WTC11 (cell line): Measurements from ENCODE around the gene GIPC3.

Experiments
- CREB1 ChIP-seq: sonication (generic); formaldehyde crosslinking; IDR thresholded peaks from 2 replicates; pipeline ENCODE4 v1.8.0; 2023; ENCODE audit warnings: mild to moderate bottlenecking, missing genetic modification reagents
- KAT7 ChIP-seq: sonication (generic); formaldehyde crosslinking; IDR thresholded peaks from 2 replicates; pipeline ENCODE4 v1.8.1; 2023; ENCODE audit warnings: missing genetic modification reagents, mild to moderate bottlenecking, borderline replicate concordance
- TP53 ChIP-seq: sonication (generic); formaldehyde crosslinking; IDR thresholded peaks from 2 replicates; pipeline ENCODE4 v1.8.1; 2023; ENCODE audit warnings: mild to moderate bottlenecking, missing genetic modification reagents
- TF ChIP-seq, protein P1 (sequence below): fragments of 200-600 bp; IDR thresholded peaks from 2 replicates; pipeline ENCODE4 v1.8.0; 2022; ENCODE audit warnings: antibody characterized with exemption

DNA sequence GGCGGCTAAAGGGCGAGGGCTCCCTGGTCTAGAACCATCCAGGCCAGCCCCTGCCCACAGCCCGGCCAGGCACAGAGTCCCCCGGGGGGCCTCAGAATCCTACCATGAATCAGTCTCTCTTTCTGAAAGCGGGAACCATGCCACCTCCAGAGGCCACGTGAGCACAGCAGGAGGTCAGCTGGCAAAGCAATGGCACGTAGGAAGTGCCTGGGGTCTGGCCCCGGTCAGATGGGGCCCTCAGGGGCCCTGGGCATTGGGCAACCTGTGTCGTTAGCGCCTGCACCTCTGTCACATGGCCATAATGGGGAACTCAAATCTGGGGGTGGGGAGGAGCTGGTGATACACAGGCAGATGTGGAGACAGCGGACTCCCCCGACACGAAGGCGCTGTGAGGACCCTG is 36.7 kb upstream of the GIPC3 start:
- TF ChIP-seq, protein P1, sequence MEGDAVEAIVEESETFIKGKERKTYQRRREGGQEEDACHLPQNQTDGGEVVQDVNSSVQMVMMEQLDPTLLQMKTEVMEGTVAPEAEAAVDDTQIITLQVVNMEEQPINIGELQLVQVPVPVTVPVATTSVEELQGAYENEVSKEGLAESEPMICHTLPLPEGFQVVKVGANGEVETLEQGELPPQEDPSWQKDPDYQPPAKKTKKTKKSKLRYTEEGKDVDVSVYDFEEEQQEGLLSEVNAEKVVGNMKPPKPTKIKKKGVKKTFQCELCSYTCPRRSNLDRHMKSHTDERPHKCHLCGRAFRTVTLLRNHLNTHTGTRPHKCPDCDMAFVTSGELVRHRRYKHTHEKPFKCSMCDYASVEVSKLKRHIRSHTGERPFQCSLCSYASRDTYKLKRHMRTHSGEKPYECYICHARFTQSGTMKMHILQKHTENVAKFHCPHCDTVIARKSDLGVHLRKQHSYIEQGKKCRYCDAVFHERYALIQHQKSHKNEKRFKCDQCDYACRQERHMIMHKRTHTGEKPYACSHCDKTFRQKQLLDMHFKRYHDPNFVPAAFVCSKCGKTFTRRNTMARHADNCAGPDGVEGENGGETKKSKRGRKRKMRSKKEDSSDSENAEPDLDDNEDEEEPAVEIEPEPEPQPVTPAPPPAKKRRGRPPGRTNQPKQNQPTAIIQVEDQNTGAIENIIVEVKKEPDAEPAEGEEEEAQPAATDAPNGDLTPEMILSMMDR: no peak
- TF ChIP-seq TP53 (CRISPR knock-in tag) (no peak), CREB1 (no peak), KAT7 (no peak)
